NCI-H128 (cell line): ENCODE data around the gene VPS45.
"Not testable (repeated sequence)": the region's sequence is repeated elsewhere in the genome, so short reads cannot be mapped to it uniquely, and the experiment has no call there.

Experiments
- DNase-seq: peaks from one replicate; lab custom pipeline; 2025; ENCODE audit not compliant: unreplicated experiment; lab: John Stamatoyannopoulos, UW

The VPS45 gene

DNA sequence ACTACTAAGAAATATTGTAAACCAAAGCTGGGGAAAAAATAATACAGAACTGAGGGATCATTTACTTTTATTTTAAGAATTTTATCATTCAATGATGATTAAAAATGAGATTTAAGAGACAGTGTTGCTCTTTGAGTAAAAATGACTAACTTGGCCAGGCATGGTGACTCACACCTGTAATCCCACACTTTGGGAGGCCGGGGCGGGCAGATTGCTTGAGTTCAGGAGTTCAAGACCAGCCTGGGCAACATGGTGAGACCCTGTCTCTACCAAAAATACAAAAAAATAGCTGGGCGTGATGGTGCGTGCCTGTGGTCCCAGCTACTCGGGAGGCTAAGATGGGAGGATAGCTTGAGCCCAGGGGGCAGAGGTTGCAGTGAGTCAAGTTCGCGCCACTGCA is 60.3 kb downstream of the VPS45 start:
- no peak for DNase-seq

DNA sequence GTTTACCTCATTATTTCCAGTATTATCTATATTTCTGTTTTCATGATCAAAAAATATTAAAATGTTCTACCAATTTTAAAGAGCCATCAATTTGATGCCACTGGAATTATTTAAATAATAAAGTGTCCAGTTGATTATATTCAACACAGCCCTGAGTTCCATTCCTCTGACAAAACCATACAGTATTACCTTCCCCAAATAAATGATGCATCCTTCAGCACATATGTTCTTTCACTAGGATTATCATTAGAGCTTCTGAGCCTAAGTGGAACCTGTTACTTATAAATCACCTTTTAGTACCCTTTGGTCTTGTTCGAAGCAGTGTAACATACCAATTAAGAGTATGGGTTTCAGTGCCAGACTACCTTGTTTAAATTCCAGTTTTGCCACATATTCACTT is 64.8 kb downstream of the VPS45 start:
- no peak for DNase-seq

DNA sequence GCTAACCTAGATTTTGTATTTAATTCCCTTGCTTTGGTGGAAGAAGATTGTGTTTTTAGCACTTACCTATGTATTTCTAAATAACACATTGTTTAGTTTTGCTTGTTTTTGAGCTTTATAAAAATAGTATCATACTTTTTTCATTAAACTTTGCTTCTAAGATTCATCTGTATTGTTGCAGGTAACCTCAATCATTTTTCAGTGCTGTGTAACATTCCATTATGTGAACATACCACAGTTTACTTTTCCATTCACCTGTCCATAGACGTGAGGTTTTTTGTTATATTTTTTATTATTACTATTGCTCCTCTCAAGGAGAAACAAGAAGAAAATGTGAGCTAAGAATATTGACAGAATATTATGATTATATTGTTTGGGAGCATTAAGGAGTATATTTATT is 67.0 kb downstream of the VPS45 start:
- DNase-seq = no peak

GRCh38 chr1:150135400-150135799 is 67.8 kb downstream of the VPS45 start:
- DNase-seq = not testable (repeated sequence)

- no peak for DNase-seq
Measured at GRCh38 chr1:150138044-150138443, 70.5 kb downstream of the VPS45 start.

GRCh38 chr1:150141452-150141851 is 73.9 kb downstream of the VPS45 start:
- no peak for DNase-seq

DNA sequence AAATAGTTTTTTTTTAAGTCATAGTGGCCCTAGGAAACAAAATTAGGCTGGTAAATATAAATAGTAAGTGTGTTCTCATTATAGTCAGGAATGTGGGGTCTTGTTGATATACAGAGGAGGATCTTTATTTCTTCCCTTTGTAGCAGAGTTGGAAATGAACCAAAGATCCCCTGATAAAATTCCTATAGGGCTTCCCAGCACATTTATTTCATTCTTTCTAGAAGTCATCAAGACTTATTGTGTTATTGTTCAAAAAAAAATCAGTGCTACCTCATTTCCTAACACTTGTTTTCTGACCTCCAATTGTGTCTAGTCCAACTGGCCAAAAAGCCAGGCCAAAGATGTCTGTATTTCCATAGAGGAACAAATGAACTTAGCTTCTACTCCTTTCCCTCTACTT is 74.5 kb downstream of the VPS45 start:
- no peak for DNase-seq

DNA sequence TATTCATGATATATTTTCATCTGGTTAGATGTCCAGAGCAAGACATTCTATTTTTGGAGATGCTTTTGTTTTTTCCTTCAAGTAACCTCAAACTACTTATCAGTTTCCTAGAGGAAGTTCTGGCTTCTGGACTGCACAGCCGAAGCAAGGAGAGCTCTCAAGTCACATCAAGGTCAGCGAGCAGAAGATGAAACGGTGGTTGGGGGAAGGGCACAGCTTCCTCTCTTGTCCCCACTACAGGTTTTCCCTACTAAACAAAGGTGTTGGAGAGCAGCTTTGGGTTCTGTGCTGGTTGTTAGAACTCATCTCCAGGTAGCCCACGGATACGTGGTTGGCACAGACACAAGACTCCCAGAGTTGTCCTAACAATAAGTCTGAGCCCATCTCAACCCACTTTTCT is 77.0 kb downstream of the VPS45 start:
- DNase-seq = no peak

DNA sequence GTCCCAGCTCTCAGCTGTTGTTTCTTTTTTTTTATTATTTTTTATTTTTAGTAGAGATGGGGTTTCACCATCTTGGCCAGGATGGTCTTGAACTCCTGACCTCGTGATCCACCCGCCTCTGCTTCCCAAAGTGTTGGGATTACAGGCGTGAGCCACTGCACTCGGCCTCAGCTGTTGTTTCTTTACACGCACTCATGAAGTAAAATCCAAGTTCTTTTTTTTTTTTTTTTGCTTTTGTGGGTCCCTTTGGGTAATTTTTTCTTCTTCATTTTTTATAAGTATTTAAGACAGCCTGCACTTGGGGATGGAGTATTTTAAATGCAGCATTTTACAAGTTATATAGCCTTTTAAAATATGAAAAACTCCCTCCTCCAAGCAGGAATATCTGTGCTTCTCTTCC is 78.4 kb downstream of the VPS45 start:
- not testable (repeated sequence) for DNase-seq

DNA sequence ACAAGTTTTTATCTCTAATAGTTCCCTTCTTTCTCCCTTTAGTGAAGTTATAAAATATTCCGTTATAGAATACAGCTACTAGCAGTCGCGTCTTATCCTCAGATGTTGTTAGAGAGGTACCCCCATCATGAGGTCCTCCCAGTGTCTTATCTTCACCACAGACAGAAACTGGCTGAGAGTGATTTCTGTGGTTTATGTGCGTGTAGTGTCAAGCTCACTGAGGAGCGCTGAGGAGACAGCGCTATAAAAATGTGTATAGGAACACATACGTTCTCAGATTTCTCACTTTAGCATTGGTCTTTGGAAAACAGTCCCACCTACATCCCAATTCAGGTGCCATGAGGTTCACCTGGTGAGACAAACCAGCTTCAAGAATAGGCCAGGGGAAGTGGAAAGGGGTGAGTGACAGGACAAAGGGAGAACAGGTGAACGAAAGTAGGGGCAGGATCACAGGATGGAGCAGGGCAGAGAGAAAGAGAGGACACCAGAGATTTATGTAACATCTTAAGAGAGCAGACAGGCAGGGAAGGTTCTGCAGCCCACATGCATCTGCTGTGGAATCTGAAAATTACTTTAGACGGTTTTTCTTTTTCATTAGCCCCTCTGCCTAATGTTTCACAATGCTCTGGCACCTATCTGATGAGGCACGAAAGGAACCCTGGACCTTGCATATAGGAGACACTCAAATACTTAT is 79.4 kb downstream of the VPS45 start:
- no peak for DNase-seq

- DNase-seq = no peak
Measured at GRCh38 chr1:150148837-150149270, 81.3 kb downstream of the VPS45 start.

DNA sequence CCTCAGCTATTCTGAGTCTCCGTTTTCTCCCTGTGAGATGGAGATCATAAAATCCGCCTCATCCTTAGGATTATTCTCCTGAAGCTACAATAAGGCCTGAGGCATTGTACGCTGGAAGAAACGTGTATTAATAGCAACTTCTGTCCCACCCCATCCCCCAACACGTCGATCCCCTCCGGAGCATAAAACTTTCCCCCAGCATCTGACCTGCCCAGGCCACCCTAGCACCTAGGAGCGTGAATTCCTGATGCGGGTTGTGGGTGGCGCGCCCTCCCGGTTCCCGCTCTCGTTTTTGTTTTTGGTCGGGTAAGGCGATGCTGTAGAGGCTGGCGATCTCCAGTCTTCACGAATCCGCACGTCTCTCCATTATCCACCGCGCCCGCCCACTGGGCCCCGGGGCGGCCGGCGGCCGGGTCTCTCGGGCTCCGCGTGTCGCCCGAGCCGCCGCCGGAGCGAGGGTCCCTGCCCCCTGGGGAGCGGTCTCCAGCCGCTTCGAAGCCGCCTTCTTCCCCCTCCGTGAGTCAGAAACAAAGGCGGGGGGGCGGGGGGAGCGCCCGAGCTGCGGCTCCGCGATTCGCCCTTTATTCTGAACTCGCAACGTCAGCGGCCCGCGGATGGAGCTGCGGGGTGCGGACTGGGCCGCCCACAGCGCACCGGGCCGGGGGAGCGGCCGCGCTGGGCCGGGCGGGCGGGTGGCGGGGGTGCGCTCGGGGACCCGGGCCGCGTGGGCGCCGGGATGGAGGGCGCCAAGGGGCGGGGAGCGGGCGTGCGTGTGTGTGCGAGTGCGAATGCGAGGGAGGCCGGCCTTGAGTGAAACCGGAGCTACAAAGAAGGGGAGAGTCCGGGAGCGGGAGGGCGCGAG is 81.9 kb downstream of the VPS45 start, which contains the start of gene PLEKHO1:
TSS of gene PLEKHO1 (plus strand) at position 646 of the 862 bp plus-strand sequence. CDS start 342 bp downstream, outside the sequence.
- DNase-seq = peak; percentile 49

DNA sequence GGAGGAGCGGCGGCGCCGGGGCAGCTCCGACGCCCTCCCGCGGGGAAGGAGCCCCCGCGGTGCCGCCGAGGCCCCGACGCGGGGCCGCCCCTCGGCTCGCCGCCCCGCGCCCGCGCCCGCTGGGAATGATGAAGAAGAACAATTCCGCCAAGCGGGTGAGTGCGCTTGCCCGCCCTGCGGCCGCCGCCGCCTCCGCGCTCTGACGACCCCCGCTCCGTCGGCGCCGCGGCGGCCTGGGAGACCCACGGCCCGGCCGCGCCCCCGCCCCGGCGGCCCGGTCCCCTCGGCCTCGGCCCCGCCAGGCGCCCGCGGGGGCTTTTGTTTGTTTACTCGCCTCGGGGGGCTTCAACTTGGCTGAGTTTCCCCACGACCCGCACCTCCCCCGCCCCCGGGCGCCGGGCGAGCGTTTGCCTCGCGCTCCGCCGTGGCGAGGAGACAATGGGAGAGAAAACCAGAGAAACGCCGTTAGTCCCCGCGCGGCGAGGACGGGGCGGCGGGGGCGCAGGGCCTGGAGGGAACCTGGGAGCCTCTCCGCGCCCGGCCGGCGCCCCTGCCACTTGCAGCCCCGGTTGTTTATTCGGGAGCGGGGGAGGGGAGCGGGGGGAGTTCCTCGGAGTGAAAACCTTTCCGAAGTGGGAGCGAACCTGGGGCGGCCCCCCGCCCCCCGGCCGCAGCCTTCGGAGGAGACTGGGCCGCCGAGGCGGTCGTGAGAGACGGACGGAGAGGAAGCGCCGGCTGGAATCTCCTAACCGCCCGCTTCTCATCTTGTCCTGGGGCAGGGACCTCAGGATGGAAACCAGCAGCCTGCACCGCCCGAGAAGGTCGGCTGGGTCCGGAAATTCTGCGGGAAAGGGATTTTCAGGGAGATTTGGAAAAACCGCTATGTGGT is 82.8 kb downstream of the VPS45 start:
- DNase-seq = no peak

DNA sequence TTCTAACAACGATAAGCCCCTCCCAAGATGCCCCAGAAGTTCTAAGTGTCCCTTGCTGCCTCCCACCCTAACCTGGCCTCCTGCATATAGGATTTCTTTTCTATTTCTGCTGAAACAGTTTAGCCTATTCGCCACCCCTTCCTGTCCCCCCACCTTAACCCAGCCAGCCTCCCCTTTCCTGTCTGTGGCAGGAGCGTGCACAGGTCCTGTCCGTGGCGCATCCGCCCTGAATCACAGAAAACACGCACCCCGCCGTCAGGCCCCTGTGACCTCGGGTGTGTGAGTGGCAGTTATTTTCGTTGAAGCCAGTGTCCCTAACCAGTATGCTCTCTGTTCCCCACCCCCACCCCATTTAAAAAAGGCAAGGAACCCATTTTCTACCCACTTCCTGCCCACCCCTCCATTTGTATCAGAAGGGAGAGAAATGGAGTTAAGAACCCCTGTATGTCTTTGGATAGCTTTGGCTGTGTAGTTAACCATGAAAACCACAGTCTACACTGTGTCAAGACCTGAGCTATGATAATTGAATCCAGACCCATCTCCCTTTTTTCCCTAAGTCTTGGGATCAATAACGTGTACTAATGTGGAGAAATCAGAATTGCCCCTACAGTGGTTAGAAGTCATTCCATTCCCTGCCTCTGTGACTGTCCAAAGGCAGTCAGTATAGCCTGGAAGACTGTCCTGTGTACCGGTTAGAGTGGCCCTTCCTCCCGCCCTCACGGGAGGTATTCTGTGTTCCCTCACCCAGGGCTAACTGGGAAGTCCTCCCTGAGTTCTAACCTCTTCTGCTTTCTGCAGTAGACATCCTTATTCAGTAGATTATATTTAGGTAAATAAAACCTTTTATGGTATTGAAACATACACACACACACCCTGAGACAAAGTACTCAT is 84.0 kb downstream of the VPS45 start:
- no peak for DNase-seq

DNA sequence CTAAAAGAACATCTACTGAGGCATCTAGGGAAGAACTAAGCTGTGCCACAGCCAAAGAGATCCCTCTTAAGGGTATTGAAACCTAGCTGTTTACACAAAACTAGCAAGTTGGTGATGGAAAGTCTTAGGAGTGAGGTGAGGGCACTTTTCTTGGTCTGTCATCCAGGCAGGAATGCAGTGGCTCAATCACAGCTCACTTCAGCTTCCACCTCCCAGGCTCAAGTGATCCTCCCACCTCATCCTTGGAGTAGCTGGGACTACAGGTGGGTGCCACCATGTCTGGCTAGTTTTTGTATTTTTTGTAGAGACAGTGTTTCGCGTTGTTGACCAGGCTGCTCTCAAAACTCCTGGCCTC is 84.6 kb downstream of the VPS45 start:
- DNase-seq = no peak

DNA sequence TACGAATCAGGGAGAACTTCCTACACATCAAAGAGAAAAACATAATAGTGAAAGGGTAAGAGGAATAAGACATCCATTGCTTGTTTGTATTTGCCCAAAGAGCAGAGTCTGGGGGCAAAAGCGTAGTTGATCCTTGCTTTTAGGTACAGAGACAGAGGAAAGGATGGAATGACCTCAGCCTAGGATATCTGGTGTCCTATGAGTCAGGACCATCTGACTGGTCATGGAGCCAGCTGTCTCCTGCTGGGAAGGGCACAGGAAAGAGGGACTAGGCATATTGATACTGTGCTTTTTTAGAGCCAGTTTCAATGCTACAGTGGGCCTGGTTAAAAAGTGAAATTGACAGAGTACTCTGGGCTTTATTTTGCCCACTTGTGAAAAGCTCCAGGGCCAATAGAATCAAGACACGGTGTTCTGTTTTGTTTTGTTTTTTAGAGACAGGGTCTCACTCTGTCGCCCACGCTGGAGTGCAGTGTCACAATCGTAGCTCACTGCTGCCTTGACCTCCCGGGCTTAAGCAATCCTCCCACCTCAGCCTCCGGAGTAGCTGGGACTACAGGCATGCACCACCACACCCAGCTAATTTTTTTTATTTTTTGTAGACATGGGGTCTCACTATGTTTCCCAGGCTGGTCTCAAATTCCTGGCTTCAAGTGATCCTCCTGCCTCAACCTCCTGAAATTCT is 85.3 kb downstream of the VPS45 start:
- no peak for DNase-seq

GRCh38 chr1:150154143-150154542 is 86.6 kb downstream of the VPS45 start:
- no peak for DNase-seq

- no peak for DNase-seq
Measured at GRCh38 chr1:150155413-150156071, 88.0 kb downstream of the VPS45 start.

DNA sequence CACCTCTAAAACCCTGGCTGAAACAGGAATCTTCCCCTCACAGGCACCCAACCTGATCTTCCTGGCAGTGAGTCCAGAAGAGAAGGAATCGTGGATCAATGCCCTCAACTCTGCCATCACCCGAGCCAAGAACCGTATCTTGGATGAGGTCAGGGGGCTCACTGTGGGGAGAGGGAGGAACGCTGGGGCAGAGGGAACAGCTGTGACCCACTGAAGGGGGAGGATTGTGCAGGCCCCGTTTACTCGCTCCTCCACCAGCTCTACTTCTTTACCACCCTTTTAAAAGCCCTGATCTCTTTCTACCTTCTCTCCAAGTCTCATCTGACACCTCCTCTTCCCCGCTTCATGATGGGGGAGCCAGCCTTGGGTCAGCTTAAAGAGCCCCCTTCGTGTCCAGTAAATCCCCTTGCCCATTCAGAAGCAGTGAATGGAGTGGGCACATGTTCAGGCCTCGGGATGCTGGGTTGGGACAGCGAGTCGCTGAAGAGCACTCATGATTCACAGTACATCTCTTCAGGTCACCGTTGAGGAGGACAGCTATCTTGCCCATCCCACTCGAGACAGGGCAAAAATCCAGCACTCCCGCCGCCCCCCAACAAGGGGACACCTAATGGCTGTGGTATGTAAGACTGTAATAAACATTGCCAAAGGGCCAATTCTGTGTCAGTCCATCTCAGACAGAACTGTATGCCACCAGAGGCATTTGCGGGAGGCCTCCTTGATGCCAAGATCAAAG is 89.5 kb downstream of the VPS45 start:
- no peak for DNase-seq
